WTC11 (cell line): ENCODE results near the gene PPP2R2C. TPM values are rescaled to one million over a fixed set of nuclear protein-coding genes. Genes with fewer than 3 reads are reported as not detected.
A peak's percentile ranks its signal among the peaks of the same experiment; 100 is the strongest.

Experiments used
- ATAC-seq: fragments of 200-7000 bp; cut with Tn5 transposase; 2 replicates; pipeline ENCODE4 v1.10.0; 2021; ENCODE audit warnings: mild to moderate bottlenecking, moderate library complexity
- CTCF ChIA-PET: fragments of 300-600 bp; sonication (Branson Sonifier 250); formaldehyde crosslinking; loops from one replicate; lab custom pipeline; 2021; ENCODE audit warnings: antibody characterized with exemption; lab: Charles Lee
- POLR2A ChIA-PET: fragments of 350-600 bp; sonication (Branson Sonifier 250); formaldehyde crosslinking; loops from one replicate; lab custom pipeline; 2021; ENCODE audit warnings: antibody characterized with exemption; lab: Charles Lee
- DNase-seq: peaks from one replicate; pipeline ENCODE4 v3.0.0; 2021; ENCODE audit warnings: low spot score
- H3K27ac Mint-ChIP-seq: 2 replicates; pipeline ENCODE4 v1.8.0; 2021; ENCODE audit warnings: mixed read lengths
- H3K27me3 Mint-ChIP-seq: 2 replicates; pipeline ENCODE4 v1.8.0; 2021; ENCODE audit warnings: low read depth, mild to moderate bottlenecking, moderate library complexity, mixed read lengths
- H3K36me3 Mint-ChIP-seq: 2 replicates; pipeline ENCODE4 v1.8.0; 2021; ENCODE audit warnings: mixed read lengths
- H3K4me1 Mint-ChIP-seq: 2 replicates; pipeline ENCODE4 v1.8.0; 2022; ENCODE audit warnings: mixed read lengths
- H3K4me3 Mint-ChIP-seq: 2 replicates; pipeline ENCODE4 v1.8.0; 2021; ENCODE audit warnings: mild to moderate bottlenecking, moderate library complexity, mixed read lengths
- H3K9me3 Mint-ChIP-seq: 2 replicates; pipeline ENCODE4 v1.8.0; 2021; ENCODE audit warnings: mixed read lengths
- ARID4B ChIP-seq: sonication (generic); formaldehyde crosslinking; IDR thresholded peaks from 2 replicates; pipeline ENCODE4 v1.8.0; 2023; ENCODE audit warnings: missing genetic modification reagents, mild to moderate bottlenecking, borderline replicate concordance
- ATF2 ChIP-seq: sonication (generic); formaldehyde crosslinking; IDR thresholded peaks from 2 replicates; pipeline ENCODE4 v1.8.1; 2022; ENCODE audit warnings: low read depth, missing genetic modification reagents, borderline replicate concordance
- ESRRA ChIP-seq: sonication (generic); formaldehyde crosslinking; IDR thresholded peaks from 2 replicates; pipeline ENCODE4 v1.8.1; 2022; ENCODE audit warnings: mild to moderate bottlenecking, missing genetic modification reagents, borderline replicate concordance
- HMGXB4 ChIP-seq: sonication (generic); formaldehyde crosslinking; IDR thresholded peaks from 2 replicates; pipeline ENCODE4 v1.8.1; 2023; ENCODE audit warnings: mild to moderate bottlenecking, moderate library complexity, missing genetic modification reagents
- IRF2 ChIP-seq: sonication (generic); formaldehyde crosslinking; IDR thresholded peaks from 2 replicates; pipeline ENCODE4 v1.8.0; 2022; ENCODE audit warnings: low read depth, missing genetic modification reagents, borderline replicate concordance
- JAZF1 ChIP-seq: fragments of 250-450 bp; sonication (Bioruptor Pico); IDR thresholded peaks from 2 replicates; pipeline ENCODE4 v1.9.0; 2021; ENCODE audit warnings: moderate library complexity, mild to moderate bottlenecking, inconsistent platforms
- KAT7 ChIP-seq: sonication (generic); formaldehyde crosslinking; IDR thresholded peaks from 2 replicates; pipeline ENCODE4 v1.8.1; 2023; ENCODE audit warnings: missing genetic modification reagents, mild to moderate bottlenecking, borderline replicate concordance
- MYBL2 ChIP-seq: sonication (generic); formaldehyde crosslinking; IDR thresholded peaks from 2 replicates; pipeline ENCODE4 v1.8.1; 2023; ENCODE audit warnings: mild to moderate bottlenecking, moderate library complexity, missing genetic modification reagents
- NFE2L1 ChIP-seq: sonication (generic); formaldehyde crosslinking; IDR thresholded peaks from 2 replicates; pipeline ENCODE4 v1.8.1; 2023; ENCODE audit warnings: missing genetic modification reagents
- PRRX2 ChIP-seq: fragments of 250-450 bp; sonication (Bioruptor Pico); IDR thresholded peaks from 2 replicates; pipeline ENCODE4 v1.8.0; 2021; ENCODE audit warnings: mild to moderate bottlenecking
- SOX15 ChIP-seq: fragments of 250-450 bp; sonication (Bioruptor Pico); IDR thresholded peaks from 2 replicates; pipeline ENCODE4 v1.9.0; 2021; ENCODE audit warnings: mild to moderate bottlenecking
- TP53 ChIP-seq: sonication (generic); formaldehyde crosslinking; IDR thresholded peaks from 2 replicates; pipeline ENCODE4 v1.8.1; 2023; ENCODE audit warnings: mild to moderate bottlenecking, missing genetic modification reagents
- USF2 ChIP-seq: sonication (generic); formaldehyde crosslinking; IDR thresholded peaks from 2 replicates; pipeline ENCODE4 v1.8.1; 2023; ENCODE audit warnings: mild to moderate bottlenecking, missing genetic modification reagents, moderate library complexity
- ZNF121 ChIP-seq: sonication (generic); formaldehyde crosslinking; IDR thresholded peaks from 2 replicates; pipeline ENCODE4 v1.8.0; 2023; ENCODE audit warnings: missing genetic modification reagents
- ZNF263 ChIP-seq: sonication (generic); formaldehyde crosslinking; IDR thresholded peaks from 2 replicates; pipeline ENCODE4 v1.8.1; 2022; ENCODE audit warnings: low read depth, mild to moderate bottlenecking, moderate library complexity, missing genetic modification reagents
- ZNF317 ChIP-seq: sonication (generic); formaldehyde crosslinking; IDR thresholded peaks from 2 replicates; pipeline ENCODE4 v1.8.1; 2023; ENCODE audit warnings: low read depth, mild to moderate bottlenecking, moderate library complexity, missing genetic modification reagents, borderline replicate concordance
- ZNF396 ChIP-seq: fragments of 250-450 bp; sonication (Bioruptor Pico); IDR thresholded peaks from 2 replicates; pipeline ENCODE4 v1.8.0; 2021; ENCODE audit warnings: mild to moderate bottlenecking, moderate library complexity, borderline replicate concordance
- ZNF423 ChIP-seq: fragments of 250-450 bp; sonication (Bioruptor Pico); IDR thresholded peaks from 2 replicates; pipeline ENCODE4 v2.1.2; 2022; ENCODE audit warnings: mild to moderate bottlenecking, moderate library complexity
- ZNF425 ChIP-seq: fragments of 250-450 bp; sonication (Bioruptor Pico); conservative IDR thresholded peaks from 2 replicates; pipeline ENCODE4 v1.9.0; 2021; ENCODE audit warnings: mild to moderate bottlenecking
- total RNA-seq: library from RNA; stranded (reverse); gene quantifications from 3 replicates; pipeline ENCODE4 v1.2.3, GENCODE V29; 2021

PPP2R2C gene
- total RNA-seq, 1 experiment from 2014 or later = 11.5 TPM

GRCh38 chr4:6345866-6346265, 126.5 kb downstream of the PPP2R2C start:
- Mint-ChIP-seq H3K36me3 (no peaks in the 10 kb centered on the region), H3K4me3 (no peak overlapping the region), H3K27me3 (no peaks in the 10 kb centered on the region), H3K4me1 (0 out of 2 replicates have a peak, but pooled peaks cover 3% of the 10 kb centered on the region), H3K27ac (no peak overlapping the region), H3K9me3 (no peaks in the 10 kb centered on the region)
- POLR2A ChIA-PET = no interaction called here
- DNase-seq (no peak), ATAC-seq (no peak)
- TF ChIP-seq USF2 (no peak), KAT7 (CRISPR knock-in tag) (no peak)
- CTCF ChIA-PET = interaction anchor here (1.0 to 5.1 kb wide), 3 partner anchors 11 to 200 kb away, joined by 3 to 32 read pairs (median 4); no protein-coding TSS in a partner anchor

GRCh38 chr4:6345096-6345830, 127.2 kb downstream of the PPP2R2C start:
- TF ChIP-seq ARID4B (CRISPR knock-in tag) (no peak), ZNF263 (CRISPR knock-in tag) (0 out of 2 replicates have a peak, but pooled peaks have one; percentile 47)
- no peaks in the 10 kb centered on the region for H3K9me3 Mint-ChIP-seq
- ATAC-seq (peak; percentile 49), DNase-seq (no peak)
- no peaks in the 10 kb centered on the region for H3K36me3 Mint-ChIP-seq
- ChIA-PET POLR2A (no interaction called here), CTCF (interaction anchor here (1.0 to 5.1 kb wide), 3 partner anchors 11 to 201 kb away, joined by 3 to 32 read pairs (median 4); no protein-coding TSS in a partner anchor)
- H3K27me3 Mint-ChIP-seq = no peaks in the 10 kb centered on the region
- no peak overlapping the region for H3K4me3 Mint-ChIP-seq
- no peak overlapping the region for H3K27ac Mint-ChIP-seq
- 0 out of 2 replicates have a peak, but pooled peaks cover 7% of the 10 kb centered on the region for H3K4me1 Mint-ChIP-seq

- H3K27me3 Mint-ChIP-seq = no peaks in the 10 kb centered on the region
- no peak for TF ChIP-seq ZNF396 (CRISPR knock-in tag)
- no peak for TF ChIP-seq KAT7 (CRISPR knock-in tag)
- no peak for TF ChIP-seq ZNF317
- TF ChIP-seq NFE2L1 (CRISPR knock-in tag) = no peak
- TF ChIP-seq JAZF1 (CRISPR knock-in tag) = no peak
- no peak for TF ChIP-seq PRRX2
- no peak for TF ChIP-seq TP53 (CRISPR knock-in tag)
- no peak for TF ChIP-seq SOX15 (CRISPR knock-in tag)
- no peak for TF ChIP-seq MYBL2 (CRISPR knock-in tag)
- no peak for TF ChIP-seq HMGXB4 (CRISPR knock-in tag)
- TF ChIP-seq ZNF121 = no peak
- no peak for TF ChIP-seq ZNF423 (CRISPR knock-in tag)
- no peak for TF ChIP-seq IRF2 (CRISPR knock-in tag)
- TF ChIP-seq ZNF425 (CRISPR knock-in tag) = no peak
- TF ChIP-seq ATF2 = no peak
- no peak for TF ChIP-seq ESRRA (CRISPR knock-in tag)
Measured at GRCh38 chr4:6343939-6344408, 128.4 kb downstream of the PPP2R2C start.

More at GRCh38 chr4:6343939-6344408, 128.4 kb downstream of the PPP2R2C start:
- no peak for DNase-seq
- H3K36me3 Mint-ChIP-seq = no peaks in the 10 kb centered on the region
- H3K4me3 Mint-ChIP-seq = no peak overlapping the region
- peak; percentile 65 for ATAC-seq
- POLR2A ChIA-PET = no interaction called here
- no peaks in the 10 kb centered on the region for H3K9me3 Mint-ChIP-seq
- CTCF ChIA-PET = interaction anchor here (0.6 to 5.1 kb wide), 3 partner anchors 12 to 131 kb away, joined by 6 to 32 read pairs (median 7); no protein-coding TSS in a partner anchor
- H3K4me1 Mint-ChIP-seq = 0 out of 2 replicates have a peak, but pooled peaks cover 7% of the 10 kb centered on the region
- H3K27ac Mint-ChIP-seq = no peak overlapping the region
